A673 (cell line): ENCODE measurements around the gene SSMEM1.

ENCODE experiments used
- CTCF ChIP-seq: fragments of 300-800, 200-600 bp; sonication (generic); conservative IDR thresholded peaks from 2 replicates; pipeline ENCODE4 v1.5.1; 2017; ENCODE audit warnings: low read depth, mild to moderate bottlenecking, antibody characterized with exemption, low read length, moderate library complexity, mixed read lengths
- EZH2 ChIP-seq: fragments of 200-600 bp; sonication (generic); IDR thresholded peaks from 2 replicates; pipeline ENCODE4 v1.6.1; 2017; ENCODE audit warnings: borderline replicate concordance, low read depth, mild to moderate bottlenecking, mixed read lengths, antibody characterized with exemption, low read length; ENCODE audit not compliant: poor library complexity, severe bottlenecking

- TF ChIP-seq CTCF = no peak
- no peak for TF ChIP-seq EZH2
Measured at GRCh38 chr7:130216025-130216424, 8.4 kb downstream of the SSMEM1 start.
